Placental epithelial cell (primary cell): ENCODE measurements around the gene NCBP2L. TPM values are rescaled to one million over a fixed set of nuclear protein-coding genes. Genes with fewer than 3 reads are reported as not detected.

Experiments
- total RNA-seq: library from RNA; depleted of rRNA; stranded (reverse); fragments of >200 nt; gene quantifications from 2 replicates; pipeline ENCODE4 v1.2.3, GENCODE V29; 2012

NCBP2L gene
- not detected in 2 replicates for total RNA-seq

GRCh38 chrX:107777536-107777832 lies at the start of gene NCBP2L:
TSS of gene NCBP2L (plus strand) at chrX:107777733. CDS start at chrX:107794221, 16,488 bp downstream.

DNA sequence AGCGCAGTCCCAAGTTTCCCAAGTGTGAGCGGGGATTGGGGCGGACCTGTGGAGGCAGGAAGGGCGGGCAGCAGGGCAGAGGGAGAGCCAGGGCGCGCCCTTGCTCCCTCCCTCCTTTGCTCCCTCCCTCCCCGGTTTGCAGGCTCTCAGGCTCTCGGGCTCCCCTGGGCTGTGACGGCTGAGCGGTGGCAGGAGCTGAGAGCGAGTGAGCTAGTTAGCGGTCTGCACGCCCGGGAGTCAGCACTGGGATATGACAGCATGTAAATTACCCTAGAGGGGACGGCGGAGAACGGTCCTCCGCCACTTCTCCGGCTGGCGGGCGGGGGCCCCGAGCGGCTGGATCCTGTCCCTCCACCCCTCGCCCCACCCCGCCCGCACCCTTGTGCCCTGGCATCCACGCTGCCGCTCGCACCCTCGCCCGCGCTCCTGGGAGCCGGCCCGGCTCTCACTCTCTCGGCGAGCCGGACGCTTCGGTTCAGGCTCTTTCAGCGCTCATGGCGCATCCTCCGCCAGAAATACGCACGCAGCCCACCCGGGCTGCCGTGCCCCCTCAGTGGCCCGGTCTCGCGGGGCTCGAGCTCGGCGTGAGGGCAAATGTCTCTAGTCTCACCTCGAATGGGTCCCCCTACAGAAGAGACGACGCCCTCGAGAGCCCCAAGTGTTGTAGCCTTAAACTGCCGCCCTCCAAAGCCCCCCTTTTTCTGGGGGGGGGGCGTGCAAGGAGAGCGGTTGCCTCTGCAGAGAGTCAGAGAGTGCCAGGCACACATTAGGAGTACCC lies 1.6 kb upstream of the NCBP2L start, which contains the start of gene TSC22D3:
TSC22D3 (minus strand) TSS at position 54 of the 778 bp plus-strand sequence. CDS start 368 bp downstream, outside the sequence.

GRCh38 chrX:107825698-107826237 lies 48.2 kb downstream of the NCBP2L start, which contains the start of gene MID2:
TSS of gene MID2 (plus strand) at chrX:107825866. CDS start at chrX:107826427, 561 bp downstream.

Other genes starting within 250 kb of the NCBP2L start
- gene PRPS1, start 149.2 kb upstream of the NCBP2L start, total RNA-seq: 22.0 and 175 TPM in 2 replicates
- gene TSC22D3, start 1.9 kb upstream of the NCBP2L start, total RNA-seq: 64.2 and 97.0 TPM in 2 replicates
- 25.9 and 27.4 TPM in 2 replicates for gene MID2, start 48.1 kb downstream of the NCBP2L start, total RNA-seq
- not detected in 2 replicates for gene TEX13B, start 204.6 kb downstream of the NCBP2L start, total RNA-seq